ENCODE data around the gene GALNT10. TPM values are rescaled to one million over a fixed set of nuclear protein-coding genes. Genes with fewer than 3 reads are reported as not detected.

GALNT10 gene
- total and polyA plus RNA-seq, 8 donors: 5.3 to 76.4 (median 27.4) TPM

- Histone ChIP-seq H3K4me1 (peaks cover 0 to 77% (median 33%) of the 10 kb centered on the region in 4 donors), H3K36me3 (no peaks in the 10 kb centered on the region), H3K4me3 (no peak overlapping the region), H3K9me3 (no peaks in the 10 kb centered on the region), H3K27ac (peak overlapping the region in 2 of 5 donors; percentile 5 to 47), H3K27me3 (no peaks in the 10 kb centered on the region)
- TF ChIP-seq EP300 (IDR thresholded peaks at IDR 0.05) (no peak), POLR2A (IDR thresholded peaks at IDR 0.05) (no peak), CTCF (IDR thresholded peaks at IDR 0.05) (no peak), POLR2AphosphoS5 (IDR thresholded peaks at IDR 0.05) (no peak)
- 72 to 86% (median 77%) methylated on average over 10 of the region's 10 CpGs for WGBS, 5 donors
- DNase-seq: no peak
- intact Hi-C loops (cut with DNase I; ENCODE audit: low total_unique reads): no loop called here
Measured at GRCh38 chr5:154238776-154239481, 48.4 kb downstream of the GALNT10 start.

GRCh38 chr5:154240595-154240994, 50.1 kb downstream of the GALNT10 start:
- WGBS, 5 donors: 40 to 53% (median 44%) methylated on average over 2 of the region's 2 CpGs
- Histone ChIP-seq H3K9me3 (no peaks in the 10 kb centered on the region), H3K27ac (peak overlapping the region in 2 of 5 donors; percentile 13 to 38), H3K4me1 (peaks cover 0 to 78% (median 33%) of the 10 kb centered on the region in 4 donors), H3K36me3 (no peaks in the 10 kb centered on the region), H3K4me3 (no peak overlapping the region), H3K27me3 (no peaks in the 10 kb centered on the region)
- intact Hi-C loops (cut with DNase I; ENCODE audit: low total_unique reads): no loop called here
- no peak for DNase-seq
- TF ChIP-seq POLR2AphosphoS5 (IDR thresholded peaks at IDR 0.05) (no peak), POLR2A (IDR thresholded peaks at IDR 0.05) (no peak), EP300 (IDR thresholded peaks at IDR 0.05) (no peak)

GRCh38 chr5:154241021-154241420, 50.5 kb downstream of the GALNT10 start:
- peak overlapping the region in 2 of 5 donors; percentile 13 to 38 for H3K27ac ChIP-seq
- no peaks in the 10 kb centered on the region for H3K27me3 ChIP-seq
- no peak overlapping the region for H3K4me3 ChIP-seq
- no peaks in the 10 kb centered on the region for H3K9me3 ChIP-seq
- TF ChIP-seq CTCF (IDR thresholded peaks at IDR 0.05): no peak
- TF ChIP-seq EP300 (IDR thresholded peaks at IDR 0.05): no peak
- TF ChIP-seq POLR2AphosphoS5 (IDR thresholded peaks at IDR 0.05): no peak
- intact Hi-C loops (cut with DNase I; ENCODE audit: low total_unique reads): no loop called here
- no peak for DNase-seq
- no peaks in the 10 kb centered on the region for H3K36me3 ChIP-seq
- 55 to 74% (median 58%) methylated on average over 4 of the region's 4 CpGs for WGBS, 5 donors
- peaks cover 0 to 73% (median 33%) of the 10 kb centered on the region in 4 donors for H3K4me1 ChIP-seq

GRCh38 chr5:154242442-154242841, 51.9 kb downstream of the GALNT10 start:
- H3K36me3 ChIP-seq: no peaks in the 10 kb centered on the region

GRCh38 chr5:154242964-154243376, 52.4 kb downstream of the GALNT10 start:
- Histone ChIP-seq H3K27me3 (no peaks in the 10 kb centered on the region), H3K4me3 (no peak overlapping the region), H3K9me3 (no peaks in the 10 kb centered on the region), H3K36me3 (no peaks in the 10 kb centered on the region), H3K27ac (peak overlapping the region in 1 of 5 donors; percentile 63), H3K4me1 (peaks cover 0 to 57% (median 30%) of the 10 kb centered on the region in 4 donors)
- DNase-seq: no peak
- TF ChIP-seq CTCF (IDR thresholded peaks at IDR 0.05) (no peak), EP300 (IDR thresholded peaks at IDR 0.05) (no peak), POLR2A (IDR thresholded peaks at IDR 0.05) (no peak), POLR2AphosphoS5 (IDR thresholded peaks at IDR 0.05) (no peak)
- intact Hi-C loops (cut with DNase I; ENCODE audit: low total_unique reads): no loop called here
- 0 to 46% (median 28%) methylated on average over 1 of the region's 1 CpG for WGBS, 5 donors

More at GRCh38 chr5:154242442-154242841, 51.9 kb downstream of the GALNT10 start:
- 60 to 91% (median 82%) methylated on average over 1 of the region's 1 CpG for WGBS, 5 donors
- Histone ChIP-seq H3K27me3 (no peaks in the 10 kb centered on the region), H3K4me3 (no peak overlapping the region), H3K9me3 (no peaks in the 10 kb centered on the region), H3K4me1 (peaks cover 0 to 60% (median 32%) of the 10 kb centered on the region in 4 donors), H3K27ac (peak overlapping the region in 1 of 5 donors; percentile 1)
- TF ChIP-seq EP300 (IDR thresholded peaks at IDR 0.05) (no peak), POLR2A (IDR thresholded peaks at IDR 0.05) (no peak)
- no peak for DNase-seq
- intact Hi-C loops (cut with DNase I; ENCODE audit: low total_unique reads): no loop called here

All from stomach (tissue), 9 donors.